ENCODE measurements around the gene TEX14.
"Not testable (repeated sequence)": the region's sequence is repeated elsewhere in the genome, so short reads cannot be mapped to it uniquely, and the experiment has no call there.

The TEX14 gene

DNA sequence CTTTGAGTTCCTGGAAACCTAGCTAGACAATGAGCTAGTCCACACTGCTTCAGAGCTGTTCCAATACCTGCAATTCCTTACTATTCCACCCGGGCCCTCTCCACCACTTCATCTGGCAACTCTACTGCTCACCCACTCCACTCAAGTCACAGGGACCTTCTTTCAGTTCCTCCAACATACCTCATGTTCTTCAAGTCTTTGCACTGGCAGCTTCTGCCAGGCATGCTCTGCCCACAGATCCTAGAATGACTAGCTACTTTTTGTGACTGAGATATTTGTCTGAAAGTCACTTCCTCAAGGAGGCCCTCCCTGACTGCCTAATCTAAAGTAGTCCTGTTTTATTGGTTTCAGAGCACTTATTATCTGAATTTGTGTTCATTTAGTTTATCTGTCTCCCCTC is 86.4 kb downstream of the TEX14 start:
- DNase-seq = no peak

DNA sequence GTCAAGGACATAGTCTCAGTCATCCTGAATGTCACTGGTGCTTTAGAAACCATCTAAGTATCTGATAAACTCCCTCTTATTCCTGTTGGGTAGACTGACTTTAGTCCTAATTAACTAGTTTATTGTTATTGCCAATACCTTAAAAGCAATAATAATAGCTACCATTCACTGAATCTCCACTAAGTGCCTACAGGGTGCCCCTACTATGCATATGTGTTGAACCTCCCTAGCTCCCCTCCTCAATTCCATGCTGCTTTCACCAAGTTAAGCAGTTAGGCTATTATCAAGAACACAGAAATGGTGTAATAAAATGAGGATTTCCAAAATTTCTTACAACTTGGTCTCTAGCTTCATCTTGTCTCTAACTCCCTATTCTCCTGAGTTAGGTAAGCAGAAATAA is 89.9 kb downstream of the TEX14 start:
- no peak for DNase-seq

DNA sequence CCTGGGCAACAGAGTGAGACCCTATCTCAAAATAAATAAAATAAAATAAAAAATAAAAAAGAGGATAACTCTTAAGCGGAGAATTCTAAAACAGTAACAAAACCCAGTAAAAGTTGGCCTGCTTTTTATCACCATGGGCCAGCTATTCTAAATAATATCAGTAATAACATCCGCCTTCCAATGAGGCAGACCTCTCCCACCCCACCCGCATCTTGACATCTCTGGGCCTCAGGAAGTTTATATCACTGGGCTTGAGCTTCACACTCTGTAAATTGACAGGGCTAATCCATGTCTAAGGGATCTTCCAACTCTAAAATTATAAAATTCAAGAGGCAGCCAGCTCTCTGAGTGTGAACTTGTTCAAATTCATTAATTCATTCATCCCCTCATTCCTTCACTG is 94.5 kb downstream of the TEX14 start:
- no peak for DNase-seq

DNA sequence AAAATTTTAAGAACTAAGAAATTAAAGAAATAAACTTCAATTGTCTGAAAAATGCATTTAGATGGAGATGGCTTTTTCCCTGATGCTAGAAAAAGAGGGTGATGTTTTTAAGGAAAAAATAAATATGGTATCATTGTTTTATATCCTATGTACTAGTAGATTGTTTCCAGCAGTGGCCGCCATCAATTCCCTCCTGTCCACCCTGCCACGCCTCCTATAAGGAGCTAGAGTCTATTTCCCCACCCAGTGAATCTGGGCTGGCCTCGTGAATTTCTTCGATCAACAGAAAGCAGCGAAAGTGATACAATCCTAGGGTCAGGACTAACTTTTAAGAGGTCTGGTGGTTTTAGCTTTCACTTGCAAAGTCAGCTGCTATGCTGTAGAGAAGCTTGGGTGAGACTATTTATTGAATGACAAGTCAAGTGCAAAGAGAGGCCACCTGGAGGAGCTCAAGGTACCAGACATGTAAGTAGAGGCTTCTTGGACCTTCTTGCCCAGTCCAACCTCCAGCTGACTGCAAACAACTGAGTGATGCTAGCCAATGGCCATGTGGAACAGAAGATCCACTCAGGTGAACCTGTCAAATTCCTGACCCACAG is 96.6 kb downstream of the TEX14 start:
- DNase-seq = no peak

DNA sequence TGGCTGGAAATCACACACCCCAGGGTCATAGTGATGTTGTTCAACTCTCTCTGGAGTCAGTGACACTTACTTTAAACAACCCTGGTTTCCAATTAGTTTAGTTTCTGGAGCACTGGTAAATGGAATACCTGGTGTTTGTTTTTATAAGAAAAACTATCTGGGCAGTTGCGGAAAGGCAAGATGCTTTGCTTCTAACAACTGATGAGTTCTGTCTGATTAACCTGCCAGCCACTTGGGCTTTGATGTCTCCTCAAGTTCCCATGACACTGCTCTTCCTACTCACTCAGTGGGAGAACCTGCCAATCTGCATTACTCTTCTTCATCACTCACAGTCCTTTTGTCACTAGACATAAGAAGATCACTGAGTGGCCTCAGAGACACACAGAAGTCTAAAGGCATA is 98.7 kb downstream of the TEX14 start:
- DNase-seq = no peak

DNA sequence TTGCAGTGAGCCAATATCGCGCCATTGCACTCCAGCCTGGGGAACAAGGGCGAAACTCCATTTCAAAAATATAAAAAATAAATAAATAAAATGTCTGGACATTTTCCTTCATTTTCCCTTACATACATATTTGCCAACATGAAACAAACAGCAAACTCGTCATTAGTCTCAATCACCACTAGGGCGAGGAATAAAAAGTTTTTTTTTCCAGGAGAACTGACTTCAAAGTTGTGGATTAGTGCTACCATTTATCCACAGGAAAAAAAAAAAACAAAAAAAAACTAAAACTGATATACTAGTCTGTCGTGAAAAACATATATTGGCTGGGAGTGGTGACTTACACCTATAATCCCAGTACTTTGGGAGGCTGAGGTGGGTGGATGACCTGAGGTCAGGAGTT is 100.4 kb downstream of the TEX14 start:
- no peak for DNase-seq

DNA sequence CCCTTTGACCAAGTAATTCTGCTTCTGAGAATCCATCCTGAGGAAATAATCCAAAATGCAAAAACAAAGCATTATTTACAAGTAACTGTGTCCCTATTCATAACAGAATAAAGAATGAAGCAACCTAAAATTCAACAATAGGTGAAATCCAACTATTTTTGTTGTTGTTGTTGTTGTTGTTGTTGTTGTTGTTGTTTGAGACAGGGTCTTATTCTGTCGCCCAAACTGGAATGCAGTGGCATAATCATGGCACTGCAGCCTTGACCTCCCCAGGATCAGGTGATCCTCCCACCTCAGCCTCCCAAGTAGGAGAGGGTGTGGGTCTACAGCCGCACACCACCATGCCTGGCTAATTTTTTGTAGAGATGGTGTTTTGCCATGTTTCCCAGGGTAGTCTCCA is 101.5 kb downstream of the TEX14 start:
- DNase-seq = no peak

DNA sequence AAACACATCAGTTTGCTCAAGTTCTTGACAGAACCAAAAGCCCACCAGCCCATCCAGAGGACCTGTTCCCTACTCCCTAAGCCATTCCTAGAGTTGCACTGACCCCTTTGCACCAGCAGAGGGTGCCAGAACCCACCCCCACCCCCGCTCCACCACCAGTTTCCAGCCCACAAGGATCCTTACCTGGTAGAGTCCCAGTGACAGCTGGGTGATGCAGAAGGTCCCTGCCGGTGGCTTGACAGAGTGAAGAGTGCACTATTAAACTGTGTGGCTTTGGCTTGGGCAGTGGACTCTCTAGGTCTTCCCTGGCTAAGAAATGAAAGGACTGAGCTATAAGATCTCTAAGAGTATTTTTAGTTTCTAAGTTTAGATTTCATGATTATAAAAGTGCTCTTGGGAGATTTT is 104.1 kb downstream of the TEX14 start:
- peak in 11 of 14 donors; percentile 1 to 57 (median 38) for DNase-seq

DNA sequence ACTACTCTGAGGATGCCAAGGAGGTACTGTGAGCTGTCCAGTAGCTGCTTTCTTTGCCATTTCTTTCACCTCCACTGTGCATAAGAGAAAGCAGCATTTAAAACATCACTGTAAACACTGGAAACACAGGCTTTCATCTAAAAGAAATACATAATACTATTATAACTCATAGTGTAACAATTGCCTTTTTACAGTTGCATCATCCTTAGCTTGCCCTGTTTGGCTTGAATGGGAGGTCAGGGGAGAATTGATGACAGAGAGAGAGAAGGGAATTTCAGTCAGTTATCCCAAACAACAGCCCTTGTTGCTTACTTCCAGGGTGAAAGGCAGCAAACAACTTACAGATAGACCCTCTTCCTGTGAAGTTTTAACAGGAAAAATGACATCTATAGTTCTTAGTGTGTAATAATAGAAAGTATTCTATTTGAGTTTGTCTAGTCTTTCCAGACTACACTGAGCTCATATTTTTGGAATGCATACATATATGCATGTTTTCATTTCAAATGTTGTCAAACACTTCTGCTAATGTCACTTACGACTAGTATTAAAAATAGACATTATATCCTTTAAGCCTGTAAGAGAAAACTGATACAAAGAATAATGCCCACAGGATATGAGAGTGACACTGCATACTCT is 105.7 kb downstream of the TEX14 start:
- DNase-seq = no peak

DNA sequence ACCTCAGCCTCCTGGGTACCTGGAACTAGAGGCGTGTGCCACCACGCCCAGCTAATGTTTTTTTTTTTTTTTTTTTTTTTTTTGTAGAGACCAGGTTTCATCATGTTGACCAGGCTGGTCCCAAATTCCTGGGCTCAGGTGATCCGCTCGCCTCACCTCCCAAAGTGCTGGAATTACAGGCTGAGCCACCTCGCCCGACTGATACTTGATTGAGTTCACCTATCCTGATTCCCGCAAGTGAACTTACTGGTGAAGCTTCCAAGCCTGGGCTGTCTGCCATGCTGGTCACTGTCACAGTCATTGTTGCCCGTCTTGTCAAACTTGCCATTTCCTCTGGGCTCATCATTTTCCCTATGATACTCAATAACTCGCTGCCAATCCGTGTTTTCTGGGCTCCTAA is 106.3 kb downstream of the TEX14 start:
- no peak for DNase-seq

DNA sequence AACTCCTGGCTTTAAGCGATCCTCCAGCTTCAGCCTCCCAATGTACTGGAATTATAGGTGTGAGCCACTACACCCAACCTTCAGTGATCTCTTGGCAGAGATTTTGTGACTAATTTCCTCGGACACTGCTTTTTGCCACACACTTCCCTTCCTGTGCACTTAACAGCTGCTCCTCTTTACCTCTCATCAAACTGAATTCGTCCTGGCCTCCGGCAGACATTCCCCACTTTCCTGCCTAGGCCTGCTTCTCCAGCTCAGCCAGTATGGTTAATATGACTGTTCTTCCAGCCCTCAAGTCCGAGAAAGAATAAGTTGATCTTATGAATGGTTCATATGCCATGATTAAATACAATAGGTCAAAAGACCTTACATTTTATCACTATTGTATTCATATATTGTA is 108.4 kb downstream of the TEX14 start:
- DNase-seq = no peak

DNA sequence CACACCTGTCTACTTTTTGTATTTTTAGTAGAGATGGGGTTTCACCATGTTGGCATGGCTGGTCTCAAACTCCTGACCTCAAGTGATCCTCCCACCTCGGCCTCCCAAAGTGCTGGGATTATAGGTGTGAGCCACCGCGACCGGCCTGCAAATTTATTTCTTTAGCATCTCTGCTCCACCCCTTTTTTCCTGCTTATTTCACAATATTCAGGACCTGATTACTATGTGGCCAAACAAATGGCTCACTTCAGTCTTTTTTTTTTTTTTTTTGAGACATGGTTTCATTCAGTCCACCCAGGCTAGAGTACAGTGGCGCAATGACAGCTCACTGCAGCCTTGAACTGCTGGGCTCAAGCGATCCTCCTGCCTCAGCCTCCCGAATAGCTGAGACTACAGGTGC is 109.1 kb downstream of the TEX14 start:
- not testable (repeated sequence) for DNase-seq

DNA sequence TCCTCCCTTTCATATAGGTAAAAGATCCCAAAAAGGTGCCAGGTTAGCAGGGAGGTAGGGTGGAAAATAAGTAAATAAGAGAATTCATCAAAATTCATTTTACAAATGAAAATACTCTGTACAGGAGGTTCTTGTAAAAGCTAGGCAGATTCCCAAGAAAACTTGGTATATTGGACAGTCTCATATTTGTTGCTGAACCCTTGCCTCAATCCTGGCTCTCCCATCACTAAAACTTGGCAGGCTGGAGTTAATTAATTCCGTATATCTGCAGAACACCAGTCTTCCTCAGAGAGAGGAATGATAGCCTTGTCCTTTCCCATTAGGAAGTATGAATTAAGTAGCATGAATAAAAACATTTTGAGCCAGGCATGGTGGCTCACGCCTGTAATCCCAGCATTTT is 111.2 kb downstream of the TEX14 start:
- no peak for DNase-seq

DNA sequence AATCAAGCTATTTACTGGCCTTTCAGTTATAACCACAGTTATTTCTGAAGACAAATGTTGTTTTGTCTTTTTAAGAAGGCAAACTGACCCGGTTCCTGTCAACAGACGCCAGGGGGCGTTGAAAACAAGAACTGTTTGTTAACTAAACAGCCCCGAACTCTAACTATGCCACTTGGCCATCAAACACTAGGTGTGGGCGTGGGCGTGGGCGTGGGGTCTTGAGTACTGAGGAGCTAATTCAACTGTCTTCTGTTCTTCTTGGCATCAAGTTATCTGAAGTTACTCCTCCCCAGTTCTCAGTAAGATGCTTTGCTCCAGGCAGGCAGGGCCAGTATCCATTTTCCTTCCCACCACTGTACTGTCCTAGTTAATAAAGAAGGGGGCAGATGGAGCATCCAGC is 114.1 kb downstream of the TEX14 start:
- DNase-seq = peak in 9 of 14 donors; percentile 4 to 67 (median 47)

DNA sequence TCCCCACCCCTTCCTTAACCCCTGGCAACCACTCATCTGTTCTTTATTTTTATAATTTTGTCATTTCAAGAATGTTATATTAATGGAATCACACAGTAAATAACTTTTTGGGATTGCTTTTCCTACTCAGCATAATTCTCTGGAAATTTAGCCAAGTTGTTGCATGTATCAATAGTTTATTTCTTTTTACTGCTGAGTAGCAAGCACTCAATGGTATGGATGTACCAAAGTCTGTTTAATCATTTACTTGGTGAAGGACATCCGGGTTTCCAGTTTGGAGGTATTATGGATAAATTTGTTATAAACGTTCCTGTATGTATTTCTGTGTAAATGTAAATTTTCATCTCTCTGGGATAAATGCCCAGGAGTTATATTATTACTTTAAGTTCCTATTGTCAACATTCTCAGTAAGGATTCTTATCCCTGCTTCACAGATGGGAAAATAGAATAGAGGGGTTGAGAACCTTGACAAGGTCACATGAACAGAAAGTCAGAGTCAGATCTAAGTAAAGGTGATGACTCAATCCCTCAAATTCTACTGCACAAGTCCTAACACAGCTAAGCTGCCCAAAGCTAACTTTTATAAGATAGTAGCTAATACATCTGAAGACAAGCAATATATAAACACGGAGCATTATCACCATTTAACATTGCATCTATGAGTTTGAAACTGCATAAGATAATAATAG is 115.0 kb downstream of the TEX14 start:
- DNase-seq = no peak

DNA sequence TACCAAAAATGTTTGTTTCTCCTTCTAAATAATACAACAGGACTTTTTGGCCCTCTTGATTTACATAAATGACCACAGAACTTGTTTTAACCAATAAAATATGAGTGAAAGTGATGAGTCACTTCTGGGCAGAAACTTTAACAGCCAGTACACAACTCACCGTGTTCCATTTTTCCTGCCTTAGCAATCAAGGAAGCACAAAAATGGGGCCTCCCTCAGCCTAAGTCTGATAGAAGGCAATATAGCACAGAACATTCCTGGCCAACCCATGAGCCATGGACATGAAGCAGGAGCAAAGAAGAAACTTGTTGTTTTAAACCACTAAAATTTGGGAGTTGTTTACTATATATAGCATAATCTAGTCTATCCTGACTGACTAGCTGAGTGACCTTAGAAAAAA is 116.3 kb downstream of the TEX14 start:
- no peak for DNase-seq

DNA sequence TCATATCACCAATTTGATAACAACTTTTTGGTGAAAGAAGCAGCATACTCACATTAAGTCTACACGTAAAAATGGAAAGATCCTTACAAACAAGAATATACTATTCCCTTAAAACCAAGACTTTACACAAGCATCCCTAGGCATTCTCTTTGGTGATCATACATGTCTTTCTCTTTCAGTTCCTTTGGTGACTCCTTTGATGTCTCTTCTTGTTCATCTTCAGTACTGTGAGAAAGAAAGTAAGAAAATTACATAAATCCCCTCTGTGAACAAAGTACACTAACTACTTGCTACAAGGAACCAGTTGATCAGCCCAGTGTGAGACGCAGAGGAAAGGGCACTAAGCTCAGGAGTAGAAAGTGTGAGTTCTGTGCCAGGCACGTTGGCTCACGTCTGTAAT is 117.8 kb downstream of the TEX14 start:
- no peak for DNase-seq

DNA sequence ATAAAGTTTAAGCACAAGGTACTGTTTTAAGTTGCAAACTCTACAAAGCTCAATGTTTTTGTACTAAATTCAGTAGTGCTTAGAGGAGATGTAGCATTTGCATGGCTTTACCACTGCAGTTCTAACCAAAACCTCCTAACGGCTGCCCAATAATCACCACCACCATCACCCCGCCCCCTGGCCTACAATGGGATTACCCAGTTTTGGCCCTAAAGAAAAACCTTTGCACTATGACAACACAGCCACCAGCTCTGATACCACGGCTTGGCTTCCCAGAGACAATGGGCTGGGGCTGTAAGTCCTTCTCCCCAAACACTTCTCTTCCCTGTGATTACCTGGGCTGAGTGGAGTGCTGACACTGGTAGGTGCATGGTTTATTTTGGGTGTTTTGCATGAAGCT is 119.0 kb downstream of the TEX14 start:
- DNase-seq = no peak

DNA sequence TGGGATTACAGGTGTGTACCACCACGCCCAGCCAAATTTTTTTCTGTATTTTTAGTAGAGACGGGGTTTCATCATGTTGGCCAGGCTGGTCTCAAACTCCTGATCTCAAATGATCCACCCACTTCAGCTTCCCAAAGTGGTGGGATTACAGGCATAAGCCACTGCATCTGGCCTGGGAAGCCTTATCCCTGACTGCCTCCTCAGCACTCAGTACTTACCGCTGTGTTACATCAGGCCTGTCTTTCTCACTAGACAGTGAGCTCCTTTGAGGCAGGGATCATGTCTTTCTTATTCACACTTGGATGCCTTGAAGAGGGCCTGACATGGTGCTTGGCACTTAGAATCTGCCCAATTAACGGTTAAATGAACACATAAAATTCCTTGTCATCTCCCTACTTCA is 121.1 kb downstream of the TEX14 start:
- no peak for DNase-seq

DNA sequence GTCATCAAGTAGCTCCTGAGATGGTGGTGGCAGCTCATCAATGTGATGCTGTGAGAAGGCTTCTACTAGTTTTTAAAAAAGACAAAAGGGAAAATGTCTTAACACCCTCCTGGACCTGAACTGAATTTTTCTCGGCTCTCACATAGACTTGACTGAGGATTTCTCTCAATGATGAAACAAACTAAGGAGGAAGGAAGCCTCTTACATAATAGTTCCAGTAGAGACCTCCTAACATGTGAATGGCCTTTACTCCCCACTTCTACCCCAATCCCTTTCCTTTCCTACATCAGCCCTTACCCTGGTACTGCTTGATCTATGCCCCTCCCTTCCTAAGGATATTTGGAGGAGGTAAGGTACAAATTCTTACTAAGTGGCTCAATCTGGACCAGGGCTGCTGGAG is 122.6 kb downstream of the TEX14 start:
- DNase-seq = no peak

DNA sequence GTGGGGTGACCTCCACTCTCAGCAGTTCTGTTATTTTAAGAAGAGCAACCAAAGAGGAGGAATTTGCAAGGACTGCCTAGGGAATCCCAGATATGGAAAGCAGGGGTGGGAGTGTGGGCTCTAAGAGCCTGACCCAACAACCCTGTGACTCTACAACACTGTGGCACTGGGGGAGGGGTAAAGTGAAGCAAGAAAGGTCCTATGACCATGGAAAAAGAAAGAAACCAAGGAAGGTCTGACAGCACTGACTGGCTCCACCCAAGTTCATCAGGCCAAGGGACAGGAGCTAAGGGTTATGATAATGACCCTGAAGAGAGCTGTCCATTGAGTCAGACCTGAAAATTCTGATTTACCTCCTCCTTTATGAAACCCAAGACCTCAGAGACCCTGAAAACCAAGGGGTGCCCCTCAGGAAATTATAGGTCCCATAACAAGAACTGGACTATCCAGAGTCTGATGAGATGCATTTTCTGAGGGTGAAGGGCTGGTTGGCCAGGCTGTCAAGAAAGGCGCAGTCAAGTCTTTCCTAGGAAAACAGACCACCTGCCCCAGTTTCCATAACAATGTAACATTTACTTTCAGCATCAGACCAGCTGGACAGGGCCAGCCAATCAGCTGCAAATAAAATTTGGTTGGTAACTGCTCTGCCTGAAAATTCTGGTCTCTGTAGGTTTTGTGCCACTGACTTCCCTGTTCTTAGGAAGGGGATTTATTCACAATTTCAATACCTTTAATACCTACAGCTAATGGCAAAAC is 123.6 kb downstream of the TEX14 start:
- DNase-seq = no peak

DNA sequence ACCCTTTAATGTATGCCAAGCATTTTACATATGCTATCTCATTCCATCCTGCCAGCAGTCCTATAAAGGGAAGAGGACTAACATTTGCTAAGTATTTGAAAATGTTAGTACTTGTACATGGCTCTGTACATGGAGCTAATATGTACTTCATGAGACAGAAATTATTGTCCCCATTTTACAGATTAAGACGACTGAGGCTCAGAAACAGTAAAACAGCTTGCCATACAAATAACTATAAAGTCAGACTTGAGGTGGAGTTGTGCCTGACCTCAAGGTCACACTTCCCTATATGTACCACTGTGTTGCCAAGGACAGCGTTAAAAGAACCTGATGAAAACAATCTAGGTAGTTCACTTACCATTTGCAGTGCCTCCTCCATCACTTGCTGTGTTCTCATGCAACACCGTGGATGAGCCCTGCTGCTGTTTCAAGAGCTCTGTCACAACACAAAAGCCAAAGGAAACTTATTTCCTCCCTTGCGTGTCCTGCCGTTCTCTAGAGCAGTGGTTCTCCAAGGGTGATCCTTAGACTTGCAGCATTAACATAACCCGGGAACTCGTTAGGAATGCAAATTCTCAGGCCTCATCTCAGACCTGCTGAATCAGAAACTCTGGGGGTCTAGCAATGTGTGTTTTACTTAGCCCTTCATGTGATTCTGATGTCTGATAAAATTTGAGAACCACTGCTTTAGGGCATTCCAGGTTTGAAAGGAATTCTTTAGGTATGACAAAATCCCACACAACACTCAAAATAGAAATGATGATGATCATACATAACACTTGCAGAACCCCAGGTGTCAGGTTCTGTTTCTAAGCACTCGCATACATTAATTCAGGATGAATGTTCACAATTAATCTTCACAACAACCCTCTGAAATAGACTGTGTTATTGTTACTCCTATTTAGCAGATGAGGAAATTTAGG is 126.2 kb downstream of the TEX14 start:
- DNase-seq = peak in 1 of 14 donors; percentile 31

Measured in C1 segment of cervical spinal cord (tissue), 14 donors.